ENCODE measurements around the gene TMEM233.

GRCh38 chr12:119659289-119659897 lies 65.8 kb downstream of the TMEM233 start:
- TF ChIP-seq CTCF (IDR thresholded peaks at IDR 0.05; ENCODE audit: poor library complexity) (peak; percentile 69), EZH2 (IDR thresholded peaks at IDR 0.05; ENCODE audit: borderline replicate concordance) (no peak)
